Neural cell (in vitro differentiated cells): Measurements from ENCODE around the gene DNAH1. TPM values are rescaled to one million over a fixed set of nuclear protein-coding genes. Genes with fewer than 3 reads are reported as not detected.

ENCODE experiments used
- H2AFZ ChIP-seq: fragments of 200-600, 300-800 bp; sonication (generic), shearing (Covaris generic); 2 replicates; pipeline ENCODE4 v1.6.0; 2014; ENCODE audit warnings: low read depth, mild to moderate bottlenecking, antibody characterized with exemption, low read length, moderate library complexity
- H3F3A ChIP-seq: fragments of 200-600 bp; shearing (Covaris generic); 2 replicates; pipeline ENCODE4 v1.6.1; 2016; ENCODE audit warnings: mild to moderate bottlenecking, moderate library complexity, mixed read lengths, antibody characterized with exemption, low read length; ENCODE audit not compliant: insufficient read depth, poor library complexity, severe bottlenecking
- H3K27ac ChIP-seq: fragments of 200-600, 300-800 bp; sonication (generic), shearing (Covaris generic); 2 replicates; pipeline ENCODE4 v1.5.1; 2014; ENCODE audit warnings: mild to moderate bottlenecking, low read length, moderate library complexity
- H3K27me3 ChIP-seq: fragments of 300-800, 200-600 bp; sonication (generic), shearing (Covaris generic); 2 replicates; pipeline ENCODE4 v1.6.0; 2014; ENCODE audit warnings: mild to moderate bottlenecking, low read depth, low read length, moderate library complexity; ENCODE audit not compliant: insufficient read depth
- H3K36me3 ChIP-seq: fragments of 300-800, 200-600 bp; sonication (generic), shearing (Covaris generic); 2 replicates; pipeline ENCODE4 v1.5.1; 2014; ENCODE audit warnings: mild to moderate bottlenecking, antibody characterized with exemption, low read length, moderate library complexity; ENCODE audit not compliant: insufficient read depth
- H3K4me2 ChIP-seq: fragments of 300-800, 200-600 bp; sonication (generic), shearing (Covaris generic); 2 replicates; pipeline ENCODE4 v1.6.0; 2014; ENCODE audit warnings: mild to moderate bottlenecking, low read length
- H3K4me3 ChIP-seq: fragments of 300-800, 200-600 bp; sonication (generic), shearing (Covaris generic); 2 replicates; pipeline ENCODE4 v1.5.1; 2014; ENCODE audit warnings: mild to moderate bottlenecking, low read length, moderate library complexity
- H3K79me2 ChIP-seq: fragments of 200-600 bp; shearing (Covaris generic); replicated peaks from 2 replicates; pipeline ENCODE4 v1.6.0; 2014; ENCODE audit warnings: mild to moderate bottlenecking, low read length, moderate library complexity; ENCODE audit not compliant: insufficient read depth
- H3K9ac ChIP-seq: fragments of 300-800, 200-600 bp; sonication (generic), shearing (Covaris generic); 2 replicates; pipeline ENCODE4 v1.6.1; 2016; ENCODE audit warnings: mild to moderate bottlenecking, low read length, mixed read lengths
- H3K9me2 ChIP-seq: fragments of 200-600 bp; shearing (Covaris generic); 2 replicates; pipeline ENCODE4 v1.6.1; 2016; ENCODE audit warnings: mild to moderate bottlenecking, low read length, mixed read lengths; ENCODE audit not compliant: insufficient read depth
- H3K9me3 ChIP-seq: fragments of 200-600, 300-800 bp; sonication (generic), shearing (Covaris generic); 2 replicates; pipeline ENCODE4 v1.6.1; 2016; ENCODE audit warnings: mild to moderate bottlenecking, mixed run types, low read length, moderate library complexity, mixed read lengths
- H4K20me1 ChIP-seq: fragments of 200-600 bp; shearing (Covaris generic); 2 replicates; pipeline ENCODE4 v1.6.1; 2016; ENCODE audit warnings: mild to moderate bottlenecking, mixed run types; ENCODE audit not compliant: insufficient read depth
- CTCF ChIP-seq: fragments of 450-650 bp; IDR thresholded peaks from 2 replicates; pipeline ENCODE4 v1.5.1; 2014; ENCODE audit warnings: antibody characterized with exemption, mild to moderate bottlenecking, moderate library complexity; ENCODE audit not compliant: poor library complexity, severe bottlenecking
- EP300 ChIP-seq: fragments of 450-650 bp; conservative IDR thresholded peaks from 2 replicates; pipeline ENCODE4 v1.6.1; 2014; ENCODE audit warnings: antibody characterized with exemption, mild to moderate bottlenecking, moderate library complexity; ENCODE audit not compliant: poor library complexity, severe bottlenecking
- EZH2 ChIP-seq: fragments of 200-600, 300-800 bp; shearing (Covaris generic), sonication (generic); IDR thresholded peaks from 2 replicates; pipeline ENCODE4 v1.6.1; 2014; ENCODE audit warnings: antibody characterized with exemption, low read length, borderline replicate concordance, mild to moderate bottlenecking; ENCODE audit not compliant: insufficient read depth, poor library complexity, severe bottlenecking
- MXI1 ChIP-seq: fragments of 450-650 bp; conservative IDR thresholded peaks from 2 replicates; pipeline ENCODE4 v1.6.1; 2014; ENCODE audit warnings: antibody characterized with exemption, mild to moderate bottlenecking; ENCODE audit not compliant: poor library complexity, severe bottlenecking
- POLR2AphosphoS5 ChIP-seq: IDR thresholded peaks from 2 replicates; pipeline ENCODE4 v1.6.1; 2012
- RAD21 ChIP-seq: fragments of 450-650 bp; conservative IDR thresholded peaks from 2 replicates; pipeline ENCODE4 v1.6.1; 2014; ENCODE audit warnings: antibody characterized with exemption, mild to moderate bottlenecking, moderate library complexity
- REST ChIP-seq: IDR thresholded peaks from 2 replicates; pipeline ENCODE4 v1.6.1; 2012; ENCODE audit warnings: borderline replicate concordance
- SMC3 ChIP-seq: fragments of 450-650 bp; conservative IDR thresholded peaks from 2 replicates; pipeline ENCODE4 v1.6.1; 2014; ENCODE audit warnings: antibody characterized with exemption, mild to moderate bottlenecking, moderate library complexity; ENCODE audit not compliant: poor library complexity
- TAF1 ChIP-seq: IDR thresholded peaks from 2 replicates; pipeline ENCODE4 v1.6.1; 2012; ENCODE audit warnings: low read depth
- polyA plus RNA-seq: library from polyadenylated mRNA; depleted of rRNA; stranded (reverse); fragments of >200 nt; gene quantifications from 2 replicates; pipeline ENCODE4 v1.2.3, GENCODE V29; 2014

The DNAH1 gene
- polyA plus RNA-seq, 1 donor from 2014 or later = 5.4 TPM

GRCh38 chr3:52405066-52405465 is 88.9 kb downstream of the DNAH1 start:
- H3K36me3 ChIP-seq = peaks cover 7% of the 10 kb centered on the region
- no peak overlapping the region for H3K9ac ChIP-seq

GRCh38 chr3:52405601-52406110 is 89.5 kb downstream of the DNAH1 start:
- Histone ChIP-seq H3K9ac (no peak overlapping the region), H3K4me3 (no peak overlapping the region), H3K27me3 (no peaks in the 10 kb centered on the region), H2AFZ (no peak overlapping the region), H3K27ac (no peak overlapping the region), H4K20me1 (no peaks in the 10 kb centered on the region), H3K4me2 (no peak overlapping the region), H3K36me3 (peaks cover 7% of the 10 kb centered on the region), H3K9me3 (no peaks in the 10 kb centered on the region), H3K9me2 (no peaks in the 10 kb centered on the region), H3K79me2 (peaks cover 20% of the 10 kb centered on the region), H3F3A (no peaks in the 10 kb centered on the region)
- TF ChIP-seq EZH2 (no peak), REST (no peak), CTCF (no peak), EP300 (no peak), POLR2AphosphoS5 (no peak), RAD21 (no peak)

More at GRCh38 chr3:52405066-52405465, 88.9 kb downstream of the DNAH1 start:
- TF ChIP-seq MXI1 = no peak
- TF ChIP-seq SMC3 = no peak
- no peak for TF ChIP-seq EZH2
- no peak for TF ChIP-seq RAD21
- TF ChIP-seq CTCF = no peak
- no peak for TF ChIP-seq REST
- TF ChIP-seq EP300 = no peak
- TF ChIP-seq TAF1 = no peak
- TF ChIP-seq POLR2AphosphoS5 = no peak
- no peak overlapping the region for H2AFZ ChIP-seq
- no peak overlapping the region for H3K4me2 ChIP-seq
- no peak overlapping the region for H3K27ac ChIP-seq
- H3K79me2 ChIP-seq = peaks cover 20% of the 10 kb centered on the region
- H4K20me1 ChIP-seq = no peaks in the 10 kb centered on the region
- no peaks in the 10 kb centered on the region for H3K9me3 ChIP-seq
- H3K4me3 ChIP-seq = no peak overlapping the region
- no peaks in the 10 kb centered on the region for H3K27me3 ChIP-seq
- H3F3A ChIP-seq = no peaks in the 10 kb centered on the region
- H3K9me2 ChIP-seq = no peaks in the 10 kb centered on the region
